Esophagus muscularis mucosa (tissue), 4 donors: ENCODE measurements around the gene SPRED2. TPM values are rescaled to one million over a fixed set of nuclear protein-coding genes. Genes with fewer than 3 reads are reported as not detected.

Experiments
- DNase-seq: peaks from one replicate; pipeline ENCODE4 v3.0.0-alpha.2; 2017; ENCODE audit errors: extremely low spot score
- H3K27ac ChIP-seq, 4 donors: fragments of 200-600 bp; sonication (generic); replicated peaks in 1 of 4; 1 replicate in 3 of 4; 2 replicates in 1 of 4; pipeline ENCODE4 v1.5.1; 2016 to 2019; ENCODE audit warnings: mild to moderate bottlenecking in 1 of 4
- H3K27me3 ChIP-seq, 4 donors: fragments of 200-600 bp; sonication (generic); one replicate each; pipeline versions ENCODE4 v1.5.1 to v1.6.0; 2016 to 2019
- H3K36me3 ChIP-seq, 4 donors: fragments of 200-600 bp; sonication (generic); one replicate each; pipeline ENCODE4 v1.5.1; 2016 to 2019
- H3K4me1 ChIP-seq, 4 donors: fragments of 200-600 bp; sonication (generic); one replicate each; pipeline ENCODE4 v1.5.1; 2016 to 2019
- H3K4me3 ChIP-seq, 4 donors: fragments of 200-600 bp; sonication (generic); 1 replicate in 2 of 4; 2 replicates in 2 of 4; pipeline ENCODE4 v1.5.1; 2016 to 2019; ENCODE audit warnings: mild to moderate bottlenecking in 4 of 4, moderate library complexity in 1 of 4
- H3K9me3 ChIP-seq, 4 donors: fragments of 200-600 bp; sonication (generic); 1 replicate in 3 of 4; 2 replicates in 1 of 4; pipeline ENCODE4 v1.5.1; 2016 to 2019
- EP300 ChIP-seq: sonication (generic); formaldehyde crosslinking; IDR thresholded peaks from one replicate; pipeline ENCODE4 v1.6.1; 2017; ENCODE audit warnings: antibody characterized with exemption
- POLR2A ChIP-seq: fragments of 450-650 bp; IDR thresholded peaks from one replicate; pipeline ENCODE4 v1.6.1; 2017; ENCODE audit warnings: antibody characterized with exemption, moderate library complexity, mild to moderate bottlenecking, low read depth
- POLR2AphosphoS5 ChIP-seq, 2 donors: sonication (generic); formaldehyde crosslinking; IDR thresholded peaks; one replicate each; pipeline ENCODE4 v1.6.1; 2017; ENCODE audit warnings: antibody characterized with exemption in 2 of 2
- WGBS: methylation state at CpG from one replicate; pipeline ENCODE4 v1.1.5; 2018; 5-methylcytosine and 5-hydroxymethylcytosine counted together
- intact Hi-C: fragments of 100-400 bp; cut with DNase I; formaldehyde crosslinking; loops from one replicate; pipeline ENCODE4 v1.15.1; 2023
- total RNA-seq, 4 donors: library from RNA; depleted of rRNA; stranded (reverse); fragments of >200 nt; gene quantifications; one replicate each; pipeline versions ENCODE4 v1.1.0 to v1.2.1, GENCODE V29; 2016
- TF ChIP-seq, protein P1 (sequence below), 3 experiments: fragments of 200-600 bp in 2 of 3; fragments of 450-650 bp in 1 of 3; sonication (generic) in 2 of 3; IDR thresholded peaks; one replicate each; pipeline ENCODE4 v1.5.1; 2017 to 2019; ENCODE audit warnings: antibody characterized with exemption in 3 of 3, mild to moderate bottlenecking in 2 of 3, moderate library complexity in 1 of 3

SPRED2 gene
- total RNA-seq, 4 donors from 2014 or later = 17.4 to 25.6 (median 18.7) TPM

GRCh38 chr2:65397122-65397521 lies 35.3 kb downstream of the SPRED2 start:
- TF ChIP-seq, protein P1, sequence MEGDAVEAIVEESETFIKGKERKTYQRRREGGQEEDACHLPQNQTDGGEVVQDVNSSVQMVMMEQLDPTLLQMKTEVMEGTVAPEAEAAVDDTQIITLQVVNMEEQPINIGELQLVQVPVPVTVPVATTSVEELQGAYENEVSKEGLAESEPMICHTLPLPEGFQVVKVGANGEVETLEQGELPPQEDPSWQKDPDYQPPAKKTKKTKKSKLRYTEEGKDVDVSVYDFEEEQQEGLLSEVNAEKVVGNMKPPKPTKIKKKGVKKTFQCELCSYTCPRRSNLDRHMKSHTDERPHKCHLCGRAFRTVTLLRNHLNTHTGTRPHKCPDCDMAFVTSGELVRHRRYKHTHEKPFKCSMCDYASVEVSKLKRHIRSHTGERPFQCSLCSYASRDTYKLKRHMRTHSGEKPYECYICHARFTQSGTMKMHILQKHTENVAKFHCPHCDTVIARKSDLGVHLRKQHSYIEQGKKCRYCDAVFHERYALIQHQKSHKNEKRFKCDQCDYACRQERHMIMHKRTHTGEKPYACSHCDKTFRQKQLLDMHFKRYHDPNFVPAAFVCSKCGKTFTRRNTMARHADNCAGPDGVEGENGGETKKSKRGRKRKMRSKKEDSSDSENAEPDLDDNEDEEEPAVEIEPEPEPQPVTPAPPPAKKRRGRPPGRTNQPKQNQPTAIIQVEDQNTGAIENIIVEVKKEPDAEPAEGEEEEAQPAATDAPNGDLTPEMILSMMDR (IDR thresholded peaks at IDR 0.05) = no peak
- no peak for TF ChIP-seq EP300
- TF ChIP-seq POLR2AphosphoS5 (IDR thresholded peaks at IDR 0.05) = no peak
- TF ChIP-seq POLR2A = no peak
- intact Hi-C loops = no loop called here
- H3K27ac ChIP-seq = no peak overlapping the region
- H3K4me3 ChIP-seq = no peak overlapping the region
- H3K9me3 ChIP-seq = no peaks in the 10 kb centered on the region
- H3K27me3 ChIP-seq = no peaks in the 10 kb centered on the region
- WGBS = 79% methylated on average over 2 of the region's 2 CpGs
- no peak for DNase-seq
- H3K36me3 ChIP-seq = no peaks in the 10 kb centered on the region
- H3K4me1 ChIP-seq = peaks cover 19 to 44% (median 30%) of the 10 kb centered on the region in 4 donors

GRCh38 chr2:65396348-65397026 lies 35.9 kb downstream of the SPRED2 start:
- H3K27ac ChIP-seq = peak overlapping the region in 1 of 4 donors; percentile 12
- DNase-seq = no peak
- TF ChIP-seq POLR2A = no peak
- no peak for TF ChIP-seq POLR2AphosphoS5 (IDR thresholded peaks at IDR 0.05)
- TF ChIP-seq EP300 = no peak
- TF ChIP-seq, protein P1 (IDR thresholded peaks at IDR 0.05) = no peak
- intact Hi-C loops = no loop called here
- peaks cover 19 to 44% (median 27%) of the 10 kb centered on the region in 4 donors for H3K4me1 ChIP-seq
- H3K36me3 ChIP-seq = no peaks in the 10 kb centered on the region
- no peaks in the 10 kb centered on the region for H3K9me3 ChIP-seq
- 59% methylated on average over 7 of the region's 7 CpGs for WGBS
- no peaks in the 10 kb centered on the region for H3K27me3 ChIP-seq
- H3K4me3 ChIP-seq = no peak overlapping the region

DNA sequence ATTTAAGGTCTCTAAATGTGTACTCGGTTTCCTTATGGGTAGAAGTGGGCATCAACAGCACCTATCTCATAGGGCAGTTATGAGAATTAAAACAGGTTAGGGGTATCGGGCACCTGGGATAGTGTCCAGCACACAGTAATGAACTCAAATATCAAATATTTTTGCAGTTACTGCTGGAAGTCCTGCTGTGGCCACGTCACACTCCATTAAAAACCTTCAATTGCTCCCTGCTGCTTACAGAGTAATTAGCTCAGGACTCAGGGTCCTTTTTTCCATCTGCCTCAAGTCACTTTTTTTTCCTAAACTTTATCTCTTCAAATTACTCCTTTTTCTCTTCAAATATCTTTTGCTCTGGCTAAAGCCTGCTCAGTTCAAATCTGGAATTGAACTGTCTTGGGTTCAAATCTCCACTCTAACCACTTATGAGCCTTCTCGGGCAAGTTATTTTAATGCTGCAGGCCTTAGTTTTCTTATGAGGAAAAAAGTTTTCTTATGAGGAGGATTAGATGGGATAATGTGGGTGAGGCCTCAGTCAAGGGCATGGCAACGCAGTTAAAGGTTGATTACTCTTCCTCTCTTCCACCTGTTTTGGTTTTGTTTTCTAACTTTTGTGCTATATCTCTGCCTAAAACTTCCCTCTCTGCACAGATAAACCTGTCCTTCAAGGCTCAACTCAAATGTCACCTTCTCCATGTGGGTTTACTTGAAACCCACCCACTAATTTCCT lies 36.6 kb downstream of the SPRED2 start:
- no peaks in the 10 kb centered on the region for H3K27me3 ChIP-seq
- TF ChIP-seq EP300 (no peak), POLR2A (no peak), POLR2AphosphoS5 (IDR thresholded peaks at IDR 0.05) (no peak)
- TF ChIP-seq, protein P1 (IDR thresholded peaks at IDR 0.05) = no peak
- 82% methylated on average over 5 of the region's 5 CpGs for WGBS
- DNase-seq = no peak
- H3K4me1 ChIP-seq = peaks cover 19 to 44% (median 27%) of the 10 kb centered on the region in 4 donors
- no peak overlapping the region for H3K27ac ChIP-seq
- no peak overlapping the region for H3K4me3 ChIP-seq
- no peaks in the 10 kb centered on the region for H3K36me3 ChIP-seq
- H3K9me3 ChIP-seq = no peaks in the 10 kb centered on the region
- intact Hi-C loops = no loop called here

GRCh38 chr2:65393743-65394422 lies 38.5 kb downstream of the SPRED2 start:
- Histone ChIP-seq H3K9me3 (no peaks in the 10 kb centered on the region), H3K27ac (no peak overlapping the region), H3K4me1 (peaks cover 32 to 57% (median 42%) of the 10 kb centered on the region in 4 donors), H3K36me3 (no peaks in the 10 kb centered on the region), H3K4me3 (no peak overlapping the region), H3K27me3 (no peaks in the 10 kb centered on the region)
- intact Hi-C loops = no loop called here
- 78% methylated on average over 3 of the region's 3 CpGs for WGBS
- DNase-seq = no peak
- TF ChIP-seq POLR2A = no peak
- TF ChIP-seq EP300 = no peak
- no peak for TF ChIP-seq POLR2AphosphoS5 (IDR thresholded peaks at IDR 0.05)
- TF ChIP-seq, protein P1 (IDR thresholded peaks at IDR 0.05) = no peak
